GM19099 (cell line): ENCODE measurements around the gene SPOCK2.

Experiments
- POLR2A ChIP-seq: IDR thresholded peaks from 3 replicates; pipeline ENCODE4 v1.6.1; 2011; ENCODE audit warnings: low read depth; ENCODE audit not compliant: insufficient read length; ENCODE audit errors: extremely low read depth

The SPOCK2 gene

DNA sequence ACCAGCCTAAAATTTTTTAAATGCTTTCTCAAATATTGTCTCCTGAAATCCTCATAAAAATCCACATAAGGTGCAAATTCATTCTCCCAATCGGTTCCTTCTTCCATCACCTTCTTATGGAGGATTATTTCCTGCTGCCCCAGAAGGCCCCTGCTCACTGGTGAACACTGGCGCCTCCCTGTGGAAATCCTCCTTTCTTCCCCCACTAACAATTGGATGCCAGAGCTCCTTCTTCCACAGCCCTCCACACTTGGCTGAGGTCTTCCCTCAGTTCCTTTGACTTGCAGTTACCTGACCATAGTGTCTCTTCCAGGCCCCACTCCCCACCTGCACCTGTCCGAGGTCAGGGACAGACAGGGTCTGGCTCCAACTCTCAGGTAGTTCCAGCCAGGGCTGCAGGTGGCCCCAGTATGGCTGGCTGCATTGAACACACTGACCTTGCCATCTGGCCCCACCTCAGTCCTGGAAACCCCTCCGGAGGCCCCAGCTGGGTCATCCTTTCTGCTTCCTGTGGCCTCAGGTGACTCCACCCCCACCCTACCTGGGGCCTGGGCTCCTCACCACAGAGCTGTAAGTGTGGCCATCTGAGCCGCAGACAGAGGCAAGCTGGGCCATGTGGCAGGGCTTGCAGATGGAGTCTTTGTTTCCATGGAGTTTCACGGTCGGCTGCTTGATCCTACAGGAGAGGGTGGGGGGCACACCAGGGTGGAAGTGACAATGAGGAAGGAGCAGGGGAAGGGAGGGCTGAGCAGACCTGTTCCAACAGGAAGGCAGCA, 18.4 kb downstream of the SPOCK2 start:
- TF ChIP-seq POLR2A = no peak

DNA sequence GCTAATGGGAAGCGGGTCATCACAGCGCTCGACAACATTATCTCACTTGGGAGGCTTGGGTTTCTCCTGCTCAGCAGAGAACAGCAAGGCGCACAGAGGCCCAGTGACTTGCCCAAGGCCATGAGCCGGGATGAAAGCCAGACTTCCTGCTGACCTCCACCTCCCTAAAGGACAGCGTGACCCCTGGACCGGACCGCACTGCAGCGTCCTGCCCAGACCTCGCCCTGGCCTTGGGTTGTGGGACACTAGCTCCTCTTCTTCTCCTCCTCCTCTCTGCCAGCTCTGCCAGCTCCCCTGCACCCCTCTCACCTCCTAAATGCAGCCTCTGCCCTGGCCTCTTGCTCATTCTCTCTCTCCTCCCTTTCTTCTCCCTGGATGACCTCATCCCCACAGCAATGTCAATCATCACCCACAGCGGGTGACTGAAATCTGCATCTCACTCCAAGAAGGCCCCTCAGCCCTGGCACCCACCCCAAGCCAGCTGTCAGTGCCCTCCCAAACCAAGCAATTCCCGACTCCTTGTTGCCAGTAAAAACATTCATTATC, 19.4 kb downstream of the SPOCK2 start:
- no peak for TF ChIP-seq POLR2A

DNA sequence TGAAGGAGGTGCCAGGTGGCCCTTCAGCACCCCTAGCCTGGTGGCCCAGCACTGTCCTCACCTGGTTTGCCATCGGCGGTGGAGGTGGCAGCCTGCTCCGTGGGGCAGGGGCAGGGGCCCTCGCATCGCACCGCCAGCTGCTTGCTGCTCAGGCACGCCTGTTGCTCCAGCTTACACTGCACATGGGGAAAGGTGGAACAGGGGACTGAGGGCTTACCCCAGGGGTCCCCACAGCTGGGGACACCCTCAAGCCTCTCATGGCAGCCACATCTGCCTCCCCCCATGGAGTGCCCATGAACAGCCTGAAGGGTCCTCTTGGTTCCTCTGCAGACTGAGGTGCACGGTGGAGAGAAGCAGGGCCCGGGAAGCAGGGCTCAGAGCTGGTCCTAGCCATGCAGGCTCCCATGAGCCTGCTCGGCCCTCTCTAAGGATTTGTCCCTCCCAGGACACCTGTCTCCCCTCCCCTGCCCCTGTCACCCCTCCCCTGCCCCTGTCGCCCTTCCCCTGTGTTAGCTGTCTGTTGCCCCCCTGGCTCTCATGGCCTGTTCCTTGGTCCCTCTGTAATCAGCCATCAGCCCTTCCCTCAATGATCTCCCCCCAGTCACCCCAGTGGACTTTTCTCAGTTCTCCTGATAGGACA, 20.1 kb downstream of the SPOCK2 start:
- no peak for TF ChIP-seq POLR2A

DNA sequence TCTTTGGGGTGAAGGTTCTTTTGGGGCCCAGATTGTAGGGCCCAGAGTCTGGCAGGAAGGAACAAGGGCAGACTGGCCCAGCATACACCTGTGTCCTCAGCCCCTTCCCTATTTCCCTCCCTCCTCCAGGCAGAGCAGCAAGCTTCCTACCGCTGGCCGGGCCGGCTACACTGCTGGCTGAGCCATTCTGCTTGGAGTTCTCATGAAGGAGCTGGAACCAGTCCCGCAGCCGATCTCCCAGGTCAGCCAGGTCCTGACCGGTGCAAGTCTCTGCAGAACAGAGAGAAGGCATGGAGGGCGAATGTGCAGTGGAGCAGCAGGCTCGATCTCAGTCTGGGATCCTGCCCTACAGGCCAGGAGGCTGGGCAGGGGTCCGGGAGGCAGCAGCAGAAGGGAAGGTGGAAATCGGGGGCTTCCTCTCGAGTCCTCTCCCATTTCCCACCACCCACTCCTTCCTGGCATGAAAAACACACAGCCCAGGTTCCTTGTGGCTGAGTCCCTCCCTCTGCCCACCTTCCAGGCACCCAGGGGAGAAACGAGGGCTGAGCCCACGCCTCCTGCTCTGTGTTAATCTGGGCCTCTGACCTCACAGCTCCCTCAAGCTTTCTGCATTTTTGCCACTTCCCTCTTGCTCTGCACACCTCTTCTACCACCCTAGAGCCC, 20.8 kb downstream of the SPOCK2 start:
- TF ChIP-seq POLR2A = no peak

DNA sequence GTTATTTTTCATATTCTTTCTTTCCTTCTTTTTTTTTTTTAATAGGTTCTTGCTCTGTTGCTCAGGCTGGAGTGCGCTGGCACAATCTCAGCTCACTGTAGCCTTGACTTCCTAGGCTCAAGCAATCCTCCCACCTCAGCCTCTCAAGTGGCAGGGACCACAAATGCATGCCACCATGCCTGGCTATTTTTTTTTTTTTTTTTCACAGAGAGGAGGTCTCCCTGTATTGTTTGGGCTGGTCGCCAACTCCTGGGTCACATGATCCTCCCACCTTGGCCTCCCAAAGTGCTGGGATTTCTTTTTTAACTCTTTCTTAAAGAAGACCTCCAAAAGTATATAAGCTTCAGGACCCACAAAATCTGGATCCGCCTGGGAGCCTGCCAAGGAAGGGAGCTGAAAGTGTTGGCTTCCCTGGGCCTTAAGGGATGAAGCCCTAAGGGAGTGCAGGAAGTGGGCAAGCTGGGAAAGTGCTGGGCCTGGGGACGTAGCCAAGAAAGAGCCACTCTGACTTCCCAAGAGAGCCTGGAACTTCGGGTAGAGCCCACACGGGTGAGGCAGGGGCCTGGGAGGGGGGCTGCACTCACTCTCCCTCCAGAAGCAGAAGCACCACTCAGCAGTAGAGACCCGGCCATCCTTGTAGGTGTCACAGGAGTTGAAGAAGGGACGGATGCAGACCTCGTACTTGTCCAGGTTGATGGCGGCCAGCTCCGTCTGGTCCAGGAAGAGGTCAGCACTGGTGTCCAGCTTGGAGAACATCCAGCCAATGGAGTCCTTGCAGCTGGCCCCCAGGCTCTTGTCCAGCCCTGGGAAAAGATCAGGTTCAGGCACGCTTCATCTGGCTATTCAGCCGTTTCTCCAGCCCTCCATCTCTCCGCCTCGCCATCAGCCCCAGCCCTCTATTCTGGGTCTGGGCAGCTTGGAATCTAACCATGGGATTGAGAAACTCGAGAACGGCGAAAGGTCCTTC, 21.8 kb downstream of the SPOCK2 start:
- TF ChIP-seq POLR2A = no peak

DNA sequence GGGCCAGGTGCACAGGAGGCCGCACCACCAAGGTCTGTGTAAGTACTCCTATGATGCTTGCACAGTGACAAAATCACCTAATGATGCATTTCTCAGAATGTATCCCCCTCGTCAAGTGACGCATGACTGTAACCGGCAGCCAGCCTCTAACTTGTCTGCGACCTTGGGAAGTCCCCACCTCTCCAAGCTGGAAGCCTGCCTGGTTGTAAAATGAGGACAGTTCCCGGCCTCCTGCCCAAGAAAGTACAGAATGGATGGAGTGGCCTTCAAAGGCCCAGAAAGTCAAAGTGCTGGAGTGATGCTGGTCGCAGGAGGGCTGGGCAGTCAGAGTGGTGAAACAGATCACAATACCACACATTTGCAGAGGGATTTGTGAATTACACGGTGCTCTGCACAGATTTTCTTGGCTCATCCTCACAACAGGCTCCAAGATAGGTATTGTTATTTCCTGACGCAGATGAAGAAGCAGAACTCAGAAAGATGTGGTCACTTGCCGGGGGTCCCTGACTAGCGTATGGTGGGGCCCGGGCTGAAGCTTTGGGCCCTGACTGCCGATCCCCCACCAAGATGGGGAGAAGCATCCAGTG, 22.8 kb downstream of the SPOCK2 start:
- TF ChIP-seq POLR2A = no peak

DNA sequence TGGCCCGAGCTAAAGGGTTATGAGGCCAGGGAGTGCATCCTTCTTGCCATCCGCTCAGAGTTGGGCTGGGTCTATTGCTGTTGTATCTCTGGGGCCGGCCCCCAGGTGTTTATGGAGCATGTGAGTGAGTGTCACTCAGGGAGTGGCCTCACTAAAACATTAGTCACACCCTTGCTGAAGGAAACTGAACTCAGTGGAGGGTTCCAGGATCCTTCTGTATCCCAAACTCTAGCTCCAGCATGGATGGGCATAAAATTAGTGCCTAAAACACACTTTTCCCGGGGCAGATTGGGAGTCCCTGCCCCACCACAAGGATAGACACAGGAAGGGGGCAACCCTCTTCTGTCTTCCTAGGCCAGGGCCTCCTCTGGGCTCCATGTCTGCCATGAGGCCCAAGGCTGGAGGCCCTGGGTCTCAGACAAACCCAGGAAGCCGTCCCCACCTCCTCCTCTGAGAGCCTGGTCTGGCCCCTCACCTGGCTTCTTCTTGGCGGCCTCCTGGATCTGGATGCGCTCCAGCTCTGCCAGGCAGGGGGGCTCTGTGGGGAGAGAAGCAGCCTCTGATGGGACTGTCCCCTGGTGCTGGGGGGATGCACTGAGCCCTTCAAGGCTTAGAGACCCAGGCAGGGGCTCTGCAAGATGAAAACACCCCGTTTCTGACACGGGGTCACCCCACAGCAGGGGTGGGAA, 24.5 kb downstream of the SPOCK2 start:
- no peak for TF ChIP-seq POLR2A

DNA sequence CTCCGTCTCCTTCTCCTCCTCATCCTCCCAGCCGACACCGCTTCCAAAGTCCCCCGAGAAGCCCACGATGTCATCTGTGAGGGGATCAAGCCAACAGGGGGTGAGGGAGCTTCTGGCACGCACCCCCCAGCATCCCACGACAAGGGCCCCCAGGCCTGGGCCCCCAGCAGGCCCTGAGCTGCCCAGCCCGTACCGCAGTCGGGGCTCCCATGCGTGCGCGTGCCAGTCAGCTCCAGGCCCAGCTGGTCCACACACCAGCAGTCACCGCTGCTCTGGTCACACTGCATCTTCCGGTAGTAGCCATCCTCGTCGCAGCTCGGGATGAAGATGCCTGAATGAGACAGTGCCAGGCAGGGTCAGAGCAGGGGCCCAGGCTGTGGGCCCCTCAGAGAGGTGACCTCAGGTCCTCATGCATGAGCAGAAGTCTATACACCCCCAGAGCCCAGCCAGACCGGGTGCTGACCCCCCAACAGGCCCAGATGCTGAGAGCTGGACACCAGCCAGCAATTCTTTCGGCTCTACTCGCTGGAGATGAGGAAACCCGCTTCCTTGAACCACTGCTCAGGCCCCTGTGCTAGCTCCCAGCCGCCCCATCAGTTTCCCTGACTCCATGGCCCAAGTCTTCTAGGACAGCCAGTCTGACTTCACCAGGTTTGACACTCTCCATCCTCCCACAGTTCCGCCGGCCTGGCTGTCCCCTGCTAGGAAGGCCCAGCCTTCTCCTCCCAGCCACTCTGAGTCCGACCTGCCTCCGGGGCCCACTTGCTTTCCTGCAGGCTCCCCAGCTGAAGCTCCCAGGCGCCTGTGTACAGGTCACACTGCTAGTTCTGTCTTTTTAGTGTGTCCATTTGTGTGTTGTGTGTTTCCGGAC, 25.3 kb downstream of the SPOCK2 start:
- no peak for TF ChIP-seq POLR2A

DNA sequence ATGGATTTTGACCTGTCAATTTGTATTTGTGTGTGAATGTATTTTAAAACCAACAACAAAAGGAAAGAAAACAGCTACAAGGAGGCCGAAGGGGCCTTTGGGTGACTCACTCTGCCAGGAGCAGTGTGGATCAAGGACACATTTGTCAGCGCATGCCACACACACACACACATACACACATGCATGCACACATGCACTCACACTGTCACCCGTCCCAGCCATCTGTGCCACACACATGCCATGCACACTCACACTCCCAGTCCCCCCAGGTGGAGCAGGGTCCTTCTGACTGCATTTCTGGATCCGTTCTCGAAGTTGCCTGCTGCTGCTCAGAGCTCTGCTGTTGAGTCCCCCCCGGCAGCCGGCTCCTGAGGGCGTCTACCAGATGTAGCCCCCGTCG, 26.0 kb downstream of the SPOCK2 start:
- TF ChIP-seq POLR2A = no peak

DNA sequence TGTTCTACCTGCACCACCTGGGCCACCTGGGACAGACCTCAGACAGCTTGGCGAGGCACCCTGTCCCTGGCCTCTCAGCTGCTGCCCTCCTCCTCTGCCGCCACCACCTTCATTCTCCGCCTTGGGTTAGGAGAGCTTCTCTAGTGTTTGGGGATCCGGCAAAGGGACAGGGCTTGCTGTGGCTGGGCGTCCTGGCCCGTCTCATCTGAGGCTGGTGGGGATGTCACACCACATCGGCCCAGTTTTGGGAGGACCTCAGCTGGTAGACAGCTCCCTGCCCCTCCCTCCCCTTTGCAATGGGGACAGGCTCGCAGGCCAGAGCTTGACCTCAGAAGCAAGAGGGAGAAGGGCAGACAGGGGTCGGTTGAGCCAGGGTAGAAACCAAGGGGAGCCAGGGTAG, 26.4 kb downstream of the SPOCK2 start:
- no peak for TF ChIP-seq POLR2A

DNA sequence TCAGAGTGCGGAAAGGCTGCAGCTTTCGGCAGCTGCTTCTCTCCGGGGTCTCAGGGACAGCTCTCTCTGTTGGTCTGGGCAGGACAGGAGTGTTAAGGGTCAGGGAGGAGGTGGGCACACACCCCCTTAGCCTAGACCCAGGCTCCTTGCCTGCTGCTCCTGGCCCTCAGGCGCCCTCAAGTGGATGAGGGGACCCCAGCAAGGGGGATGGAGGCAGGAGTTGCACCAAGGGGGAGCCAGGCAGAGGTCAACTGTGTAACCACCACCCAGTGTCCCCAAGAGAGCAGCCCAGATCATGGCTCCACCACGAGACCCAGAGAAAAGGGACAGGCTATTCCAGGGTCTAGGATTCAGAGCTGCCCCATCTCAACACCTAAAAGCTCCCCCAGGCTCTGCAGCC, 26.9 kb downstream of the SPOCK2 start:
- no peak for TF ChIP-seq POLR2A

DNA sequence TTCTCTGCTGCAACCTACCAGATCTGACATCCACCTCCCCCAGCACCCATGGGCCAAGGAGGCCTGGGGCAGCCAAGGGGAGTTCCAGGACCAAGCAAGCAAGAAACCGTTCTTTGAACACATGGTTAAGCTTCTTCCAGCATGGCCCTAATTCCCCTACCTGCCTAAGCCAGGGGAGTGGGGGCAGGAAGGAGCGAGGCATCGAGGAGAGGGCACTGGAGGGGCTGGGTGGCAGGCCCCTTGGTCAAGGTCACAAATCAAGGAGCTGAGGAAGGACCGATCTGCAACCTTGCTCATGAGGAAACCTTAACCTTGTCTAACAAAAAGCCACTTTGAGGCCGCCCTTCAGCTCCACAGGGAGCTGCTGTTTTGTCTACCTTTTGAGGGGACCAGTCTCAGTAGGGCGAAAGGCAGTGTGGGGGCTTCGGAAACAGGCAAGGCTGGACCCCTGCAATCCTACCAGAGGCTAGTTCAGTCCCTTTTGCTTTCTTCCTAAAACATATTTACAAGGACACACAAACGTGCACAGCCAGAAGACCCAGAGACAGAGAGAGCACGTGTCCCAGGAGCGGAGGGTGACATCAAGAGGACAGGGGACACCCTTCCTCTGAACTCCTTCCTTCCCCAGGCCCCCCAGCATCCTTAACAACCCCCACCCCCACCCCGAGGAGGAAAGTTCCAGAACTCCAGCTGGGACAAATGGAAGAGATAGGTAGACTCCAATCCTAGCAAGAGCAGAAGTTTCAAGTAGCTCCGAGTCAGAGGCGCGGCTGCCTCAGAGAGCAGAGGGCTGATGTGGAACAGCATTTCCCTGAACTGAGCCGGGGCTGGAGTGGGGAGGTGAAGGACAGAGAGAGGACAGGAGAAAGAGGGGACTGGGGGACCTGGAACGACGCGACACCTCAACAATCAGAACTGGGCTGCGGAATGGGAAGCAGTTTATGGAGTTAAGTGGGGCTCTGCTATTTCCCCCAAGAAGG, 28.2 kb downstream of the SPOCK2 start:
- no peak for TF ChIP-seq POLR2A
